Keratinocyte (primary cell): Measurements from ENCODE around the gene PRSS53.

Experiments used
- CTCF ChIP-seq, 3 experiments: IDR thresholded peaks in 1 of 3; conservative IDR thresholded peaks in 1 of 3; optimal IDR thresholded peaks in 1 of 3; 2 replicates in 2 of 3; 3 replicates in 1 of 3; pipeline versions ENCODE3 to v1.5.1; 2011; ENCODE audit warnings: low read length in 3 of 3, mild to moderate bottlenecking in 3 of 3, moderate library complexity in 2 of 3, control low read depth in 1 of 3, inconsistent platforms in 1 of 3; ENCODE audit not compliant: insufficient read depth in 2 of 3; ENCODE audit errors: extremely low read depth in 1 of 3
- EZH2 ChIP-seq: IDR thresholded peaks from one replicate; pipeline ENCODE4 v1.6.1; 2012; ENCODE audit warnings: inconsistent platforms, mild to moderate bottlenecking, low read length, moderate library complexity

- no peak for TF ChIP-seq CTCF (optimal IDR thresholded peaks at IDR 0.05 in 1 of 3, IDR thresholded peaks at IDR 0.05 in 1 of 3, conservative IDR thresholded peaks at IDR 0.05 in 1 of 3; ENCODE audit: extremely low read depth in 1 of 3, insufficient read depth in 2 of 3, low read length in 3 of 3)
- no peak for TF ChIP-seq EZH2
These were observed 24.0 kb upstream of the PRSS53 start for GRCh38 chr16:31112711-31113110.
